ENCODE data around the gene PRMT6. TPM values are rescaled to one million over a fixed set of nuclear protein-coding genes. Genes with fewer than 3 reads are reported as not detected.

Gene PRMT6
- total and polyA plus RNA-seq, 5 donors: 5.0 to 6.2 (median 5.9) TPM

GRCh38 chr1:107095647-107096046 lies 39.2 kb downstream of the PRMT6 start:
- no peaks in the 10 kb centered on the region for H3K27me3 ChIP-seq (ENCODE audit: control insufficient read depth, insufficient read depth)
- DNase-seq (no peak), ATAC-seq (no peak)
- intact Hi-C loops (cut with DNase I): loop anchor here in 1 of 4 donors (10.0 kb wide), 1 partner anchor 61 kb away; no protein-coding TSS in a partner anchor
- no peak overlapping the region for H3K4me3 ChIP-seq (ENCODE audit: low read length)
- no peak overlapping the region for H3K27ac ChIP-seq (ENCODE audit: low read length)
- no peaks in the 10 kb centered on the region for H3K4me1 ChIP-seq (ENCODE audit: control insufficient read depth, insufficient read depth, low read length)
- no peaks in the 10 kb centered on the region for H3K9me3 ChIP-seq (ENCODE audit: control insufficient read depth, low read length)

GRCh38 chr1:107096690-107097089 lies 40.2 kb downstream of the PRMT6 start:
- Histone ChIP-seq H3K4me1 (ENCODE audit: control insufficient read depth, insufficient read depth, low read length) (no peaks in the 10 kb centered on the region), H3K9me3 (ENCODE audit: control insufficient read depth, low read length) (no peaks in the 10 kb centered on the region), H3K4me3 (ENCODE audit: low read length) (no peak overlapping the region), H3K27ac (ENCODE audit: low read length) (no peak overlapping the region), H3K27me3 (ENCODE audit: control insufficient read depth, insufficient read depth) (no peaks in the 10 kb centered on the region)
- intact Hi-C loops (cut with DNase I): loop anchor here in 1 of 4 donors (10.0 kb wide), 1 partner anchor 62 kb away; no protein-coding TSS in a partner anchor
- no peak for DNase-seq
- 30% methylated on average over 2 of the region's 2 CpGs for WGBS
- ATAC-seq: no peak

- WGBS: 72% methylated on average over 3 of the region's 3 CpGs
- H3K9me3 ChIP-seq (ENCODE audit: control insufficient read depth, low read length): no peaks in the 10 kb centered on the region
These were observed 42.5 kb downstream of the PRMT6 start for GRCh38 chr1:107098961-107099360.

GRCh38 chr1:107100331-107100984 lies 44.0 kb downstream of the PRMT6 start:
- no peak for DNase-seq
- 64% methylated on average over 3 of the region's 3 CpGs for WGBS
- H3K27ac ChIP-seq (ENCODE audit: low read length): no peak overlapping the region
- H3K4me3 ChIP-seq (ENCODE audit: low read length): no peak overlapping the region
- H3K4me1 ChIP-seq (ENCODE audit: control insufficient read depth, insufficient read depth, low read length): no peaks in the 10 kb centered on the region
- H3K27me3 ChIP-seq (ENCODE audit: control insufficient read depth, insufficient read depth): no peaks in the 10 kb centered on the region
- intact Hi-C loops (cut with DNase I): no loop called here
- H3K9me3 ChIP-seq (ENCODE audit: control insufficient read depth, low read length): no peaks in the 10 kb centered on the region
- no peak for ATAC-seq

More at GRCh38 chr1:107098961-107099360, 42.5 kb downstream of the PRMT6 start:
- H3K27ac ChIP-seq (ENCODE audit: low read length): no peak overlapping the region
- no peak for DNase-seq
- no peaks in the 10 kb centered on the region for H3K4me1 ChIP-seq (ENCODE audit: control insufficient read depth, insufficient read depth, low read length)
- H3K4me3 ChIP-seq (ENCODE audit: low read length): no peak overlapping the region
- no peak for ATAC-seq
- intact Hi-C loops (cut with DNase I): loop anchor here in 1 of 4 donors (10.0 kb wide), 1 partner anchor 64 kb away; no protein-coding TSS in a partner anchor
- no peaks in the 10 kb centered on the region for H3K27me3 ChIP-seq (ENCODE audit: control insufficient read depth, insufficient read depth)

GRCh38 chr1:107105914-107106313 lies 49.4 kb downstream of the PRMT6 start:
- Histone ChIP-seq H3K27me3 (ENCODE audit: control insufficient read depth, insufficient read depth) (no peaks in the 10 kb centered on the region), H3K27ac (ENCODE audit: low read length) (no peak overlapping the region), H3K9me3 (ENCODE audit: control insufficient read depth, low read length) (no peaks in the 10 kb centered on the region), H3K4me1 (ENCODE audit: control insufficient read depth, insufficient read depth, low read length) (no peaks in the 10 kb centered on the region), H3K4me3 (ENCODE audit: low read length) (no peak overlapping the region)
- WGBS: 91% methylated on average over 3 of the region's 3 CpGs
- DNase-seq (no peak), ATAC-seq (no peak)
- intact Hi-C loops (cut with DNase I): no loop called here

Other genes with a start within 250 kb of the PRMT6 start
- under 1 TPM in 2 of 4 donors, not detected in 2; 0.37 to 0.41 TPM for gene NTNG1, start 84.4 kb downstream of the PRMT6 start, total RNA-seq
- 0.05 TPM for gene NTNG1, start 84.4 kb downstream of the PRMT6 start, polyA plus RNA-seq